Astrocyte of the spinal cord (primary cell): ENCODE data around the gene MBD3L1.

Source experiments
- DNase-seq: peaks from one replicate; pipeline ENCODE4 v3.0.0; 2011; ENCODE audit warnings: low read depth, low spot score
- H3K4me3 ChIP-seq: 2 replicates; pipeline ENCODE4 v1.5.1; 2011; ENCODE audit warnings: low read depth, mild to moderate bottlenecking, low read length, moderate library complexity
- in situ Hi-C: cut with HindIII; loops from 2 replicates; pipeline ENCODE4 v1.10.0; 2017; ENCODE audit warnings: low sequenced_read_pairs
- TF ChIP-seq, protein P1 (sequence below): IDR thresholded peaks from 2 replicates; pipeline ENCODE4 v1.5.1; 2012; ENCODE audit warnings: low read depth, mild to moderate bottlenecking, low read length, inconsistent platforms

MBD3L1 gene

DNA sequence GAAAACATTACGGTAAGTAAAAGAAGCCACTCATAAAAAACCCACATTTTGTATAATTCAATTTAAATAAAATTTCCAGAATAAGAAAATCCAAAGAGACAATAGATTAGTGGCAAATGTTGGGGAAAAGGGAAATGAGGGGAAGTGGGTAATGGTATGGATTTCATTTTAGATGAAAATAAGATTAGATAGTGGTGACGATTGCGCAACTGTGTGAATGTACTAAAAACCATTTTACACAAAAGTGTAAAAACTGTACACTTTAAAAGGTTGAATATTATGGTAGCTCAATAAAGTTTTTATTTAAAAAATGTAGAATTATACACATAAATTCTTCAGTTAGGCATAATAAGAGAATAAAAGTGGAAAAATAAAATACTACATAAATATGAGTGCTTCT lies 3.7 kb downstream of the MBD3L1 start:
- TF ChIP-seq, protein P1, sequence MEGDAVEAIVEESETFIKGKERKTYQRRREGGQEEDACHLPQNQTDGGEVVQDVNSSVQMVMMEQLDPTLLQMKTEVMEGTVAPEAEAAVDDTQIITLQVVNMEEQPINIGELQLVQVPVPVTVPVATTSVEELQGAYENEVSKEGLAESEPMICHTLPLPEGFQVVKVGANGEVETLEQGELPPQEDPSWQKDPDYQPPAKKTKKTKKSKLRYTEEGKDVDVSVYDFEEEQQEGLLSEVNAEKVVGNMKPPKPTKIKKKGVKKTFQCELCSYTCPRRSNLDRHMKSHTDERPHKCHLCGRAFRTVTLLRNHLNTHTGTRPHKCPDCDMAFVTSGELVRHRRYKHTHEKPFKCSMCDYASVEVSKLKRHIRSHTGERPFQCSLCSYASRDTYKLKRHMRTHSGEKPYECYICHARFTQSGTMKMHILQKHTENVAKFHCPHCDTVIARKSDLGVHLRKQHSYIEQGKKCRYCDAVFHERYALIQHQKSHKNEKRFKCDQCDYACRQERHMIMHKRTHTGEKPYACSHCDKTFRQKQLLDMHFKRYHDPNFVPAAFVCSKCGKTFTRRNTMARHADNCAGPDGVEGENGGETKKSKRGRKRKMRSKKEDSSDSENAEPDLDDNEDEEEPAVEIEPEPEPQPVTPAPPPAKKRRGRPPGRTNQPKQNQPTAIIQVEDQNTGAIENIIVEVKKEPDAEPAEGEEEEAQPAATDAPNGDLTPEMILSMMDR: no peak
- H3K4me3 ChIP-seq: no peak overlapping the region
- in situ Hi-C loops: no loop called here
- DNase-seq: no peak

DNA sequence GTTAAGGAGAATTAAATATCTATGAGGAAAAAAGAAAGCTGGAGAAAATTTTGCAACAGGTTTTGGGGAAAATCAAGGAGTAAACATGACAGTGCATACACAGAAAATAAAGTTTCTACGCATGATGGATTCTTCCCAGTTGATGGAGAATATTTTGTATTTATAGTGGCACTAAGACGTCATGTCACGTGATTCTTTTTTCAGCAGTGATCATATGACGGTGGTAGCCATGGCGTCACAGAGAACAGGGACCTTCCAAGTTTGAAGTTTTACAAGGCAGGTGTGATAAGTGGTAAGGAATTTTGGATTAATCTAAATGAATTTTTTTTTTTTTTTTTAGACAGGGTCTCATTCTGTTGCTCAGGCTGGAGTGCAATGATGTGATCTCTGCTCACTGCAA lies 8.5 kb downstream of the MBD3L1 start:
- TF ChIP-seq, protein P1: no peak
- in situ Hi-C loops: no loop called here
- no peak for DNase-seq

DNA sequence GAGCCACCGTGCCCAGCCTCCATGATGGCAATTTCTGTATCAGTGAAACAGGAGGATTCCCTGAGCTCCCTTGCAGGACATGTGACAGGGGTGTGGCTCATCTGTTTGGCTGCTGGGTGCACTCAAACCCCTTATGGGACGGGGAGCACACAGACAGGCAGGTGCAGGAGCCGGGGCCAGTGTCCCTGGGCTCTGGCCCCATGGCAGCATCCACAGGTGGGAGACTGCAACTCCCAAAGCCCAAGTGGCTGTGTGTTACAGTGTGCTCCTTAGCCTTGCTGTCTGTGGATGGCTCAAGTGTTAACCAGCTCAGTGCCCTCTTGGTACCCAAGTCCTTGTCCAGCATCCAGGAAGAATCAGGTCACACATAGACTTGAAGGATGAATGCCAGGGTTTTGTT lies 14.6 kb downstream of the MBD3L1 start:
- in situ Hi-C loops: no loop called here
- TF ChIP-seq, protein P1: no peak
- H3K4me3 ChIP-seq: no peak overlapping the region
- DNase-seq: no peak

More for the DNA sequence above, 8.5 kb downstream of the MBD3L1 start:
- H3K4me3 ChIP-seq: no peak overlapping the region

DNA sequence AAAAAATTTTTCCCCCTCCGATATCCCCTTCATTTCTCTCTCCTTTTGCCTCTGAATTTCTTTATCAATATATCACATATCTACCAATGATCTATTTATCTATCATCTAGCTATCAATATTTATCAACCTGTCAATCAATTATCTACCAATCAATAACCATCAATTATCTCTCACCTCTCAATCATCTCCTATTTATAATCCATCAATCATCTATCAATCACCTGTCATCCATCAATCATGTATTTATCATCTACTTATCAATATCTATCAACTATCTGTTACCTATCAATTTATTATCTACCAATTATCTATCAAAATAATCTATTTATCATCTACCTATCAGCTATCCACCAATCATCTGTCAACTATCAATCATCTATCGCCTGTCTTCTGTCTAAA lies 17.1 kb downstream of the MBD3L1 start:
- TF ChIP-seq, protein P1: no peak
- no peak for DNase-seq
- no peak overlapping the region for H3K4me3 ChIP-seq
- in situ Hi-C loops: no loop called here

DNA sequence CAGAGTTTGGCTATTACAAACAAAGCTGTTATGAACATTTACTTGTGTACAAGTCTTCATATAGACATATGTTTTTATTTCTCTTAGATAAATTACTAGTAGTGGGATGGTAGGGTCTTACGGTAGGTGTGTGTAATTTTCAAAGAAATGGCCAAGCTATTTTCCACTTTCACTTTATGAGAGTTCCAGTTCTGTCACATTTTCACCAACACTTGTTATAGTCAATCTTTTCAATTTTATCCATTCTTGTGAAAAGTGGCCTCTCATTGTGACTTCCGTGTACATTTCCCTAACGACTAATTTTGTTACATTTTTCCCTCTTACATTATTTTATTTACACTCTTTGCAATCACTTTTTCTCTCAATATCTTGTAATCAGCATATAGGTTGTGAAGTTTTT lies 18.3 kb downstream of the MBD3L1 start:
- no peak for DNase-seq
- TF ChIP-seq, protein P1: no peak
- no peak overlapping the region for H3K4me3 ChIP-seq
- in situ Hi-C loops: no loop called here

DNA sequence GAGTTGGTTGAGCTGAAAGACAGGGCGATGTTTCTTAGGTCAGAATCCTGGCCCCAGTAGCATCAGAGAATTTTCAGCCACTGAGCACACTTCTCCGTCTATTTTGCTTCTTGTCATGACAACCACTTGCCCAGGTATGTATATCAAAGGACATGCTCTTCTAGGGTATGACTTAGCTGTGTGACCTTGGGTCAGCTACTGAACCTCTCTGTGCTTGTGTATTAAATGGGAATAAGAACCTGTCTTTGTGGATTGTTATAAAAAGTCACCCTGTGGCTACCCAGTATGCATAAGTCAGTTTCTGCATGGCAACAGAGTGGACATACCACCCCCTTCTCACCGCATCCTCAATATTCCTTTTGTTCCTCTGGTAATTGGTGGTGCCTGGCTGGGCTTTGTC lies 26.1 kb downstream of the MBD3L1 start:
- TF ChIP-seq, protein P1: no peak
- in situ Hi-C loops: no loop called here
- H3K4me3 ChIP-seq: no peak overlapping the region
- no peak for DNase-seq

DNA sequence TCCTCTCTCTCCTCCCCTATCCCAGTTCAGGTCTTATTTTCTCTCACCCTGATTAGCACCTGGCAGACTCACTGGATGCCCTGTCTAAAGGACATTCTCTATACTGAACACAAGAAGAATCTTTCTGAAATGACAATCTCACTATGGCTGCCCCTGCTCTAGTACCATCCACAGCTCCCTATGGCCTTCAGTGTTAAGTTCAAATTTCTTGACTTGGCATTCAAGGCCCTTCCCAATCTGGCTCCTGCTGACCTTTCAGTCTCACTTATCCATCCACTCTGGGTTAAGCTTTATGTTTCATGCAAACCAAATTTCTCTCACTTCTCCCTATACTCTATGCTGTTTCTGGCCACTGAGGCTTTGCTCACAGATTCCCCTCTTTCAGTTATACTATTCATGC lies 34.2 kb downstream of the MBD3L1 start:
- TF ChIP-seq, protein P1: no peak
- no peak for DNase-seq
- in situ Hi-C loops: no loop called here
- H3K4me3 ChIP-seq: no peak overlapping the region
